Measurements from ENCODE around the gene PTPRN2. TPM values are rescaled to one million over a fixed set of nuclear protein-coding genes. Genes with fewer than 3 reads are reported as not detected.
"Not testable (repeated sequence)": the region's sequence is repeated elsewhere in the genome, so short reads cannot be mapped to it uniquely, and the experiment has no call there.

PTPRN2 gene
- total RNA-seq, 2 experiments from 2014 or later, result 0.70 TPM; not detected in 1

DNA sequence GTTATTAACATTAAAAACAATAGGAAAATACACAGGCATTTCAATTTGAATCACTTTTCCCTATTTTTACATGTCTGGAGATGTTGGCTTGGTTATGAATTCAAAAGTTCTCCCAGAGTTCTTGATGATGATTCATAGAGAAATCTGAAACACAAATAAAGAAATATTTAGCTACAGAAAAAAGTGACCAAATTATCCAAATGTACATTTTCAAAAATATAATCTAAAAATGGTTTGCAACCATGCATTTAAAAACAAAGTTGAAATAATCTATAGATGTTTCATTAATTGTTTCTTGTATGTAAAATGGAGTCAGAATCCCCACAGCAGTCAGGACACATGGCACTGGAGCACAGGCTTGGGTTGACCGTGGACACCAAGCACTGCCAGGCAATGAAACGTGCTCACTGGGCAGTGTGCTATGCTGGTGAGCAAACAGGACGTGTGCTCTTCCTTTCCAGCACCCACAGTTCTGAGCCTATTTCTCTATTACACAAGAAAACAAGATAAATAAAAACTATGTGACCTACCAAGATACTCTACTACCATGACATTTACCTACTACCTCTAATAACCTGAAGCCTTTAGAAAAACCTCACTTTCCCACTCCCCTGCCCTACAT, 44.1 kb upstream of the PTPRN2 start:
- ChIA-PET CTCF (ENCODE audit: unreplicated experiment) (no interaction called here), POLR2A (interaction anchor here (1.6 to 2.1 kb wide), 2 partner anchors 12 kb away, joined by 3 to 14 read pairs; no protein-coding TSS in a partner anchor)
- intact Hi-C loops (cut with micrococcal nuclease; ENCODE audit: unreplicated experiment), result no loop called here
- Histone ChIP-seq H3K79me2 (ENCODE audit: insufficient read depth, low read depth, low read length) (no peaks in the 10 kb centered on the region), H3K9me3 (ENCODE audit: low read length) (no peaks in the 10 kb centered on the region), H3K36me3 (ENCODE audit: insufficient read depth, low read length) (peaks cover 63% of the 10 kb centered on the region), H3K4me1 (ENCODE audit: insufficient read depth, low read length, poor library complexity, severe bottlenecking) (peaks cover 31% of the 10 kb centered on the region), H3K4me3 (ENCODE audit: low read depth, low read length, poor library complexity, severe bottlenecking) (no peak overlapping the region), H2AFZ (ENCODE audit: low read length) (no peak overlapping the region), H4K20me1 (ENCODE audit: insufficient read depth, low read length) (no peaks in the 10 kb centered on the region), H3K27ac (ENCODE audit: low read depth, low read length, poor library complexity, severe bottlenecking) (no peak overlapping the region), H3K9me2 (ENCODE audit: insufficient read depth, low read length) (no peaks in the 10 kb centered on the region), H3K4me2 (ENCODE audit: low read length) (no peak overlapping the region)
- BruUV-seq (replicated peaks), result no TSS peak
- TF ChIP-seq, protein P1, sequence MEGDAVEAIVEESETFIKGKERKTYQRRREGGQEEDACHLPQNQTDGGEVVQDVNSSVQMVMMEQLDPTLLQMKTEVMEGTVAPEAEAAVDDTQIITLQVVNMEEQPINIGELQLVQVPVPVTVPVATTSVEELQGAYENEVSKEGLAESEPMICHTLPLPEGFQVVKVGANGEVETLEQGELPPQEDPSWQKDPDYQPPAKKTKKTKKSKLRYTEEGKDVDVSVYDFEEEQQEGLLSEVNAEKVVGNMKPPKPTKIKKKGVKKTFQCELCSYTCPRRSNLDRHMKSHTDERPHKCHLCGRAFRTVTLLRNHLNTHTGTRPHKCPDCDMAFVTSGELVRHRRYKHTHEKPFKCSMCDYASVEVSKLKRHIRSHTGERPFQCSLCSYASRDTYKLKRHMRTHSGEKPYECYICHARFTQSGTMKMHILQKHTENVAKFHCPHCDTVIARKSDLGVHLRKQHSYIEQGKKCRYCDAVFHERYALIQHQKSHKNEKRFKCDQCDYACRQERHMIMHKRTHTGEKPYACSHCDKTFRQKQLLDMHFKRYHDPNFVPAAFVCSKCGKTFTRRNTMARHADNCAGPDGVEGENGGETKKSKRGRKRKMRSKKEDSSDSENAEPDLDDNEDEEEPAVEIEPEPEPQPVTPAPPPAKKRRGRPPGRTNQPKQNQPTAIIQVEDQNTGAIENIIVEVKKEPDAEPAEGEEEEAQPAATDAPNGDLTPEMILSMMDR (conservative IDR thresholded peaks at IDR 0.05; ENCODE audit: low read length), result no peak
- no peak for TF ChIP-seq EZH2phosphoT487 (IDR thresholded peaks at IDR 0.05; ENCODE audit: borderline replicate concordance, low read depth, low read length)
- no peak for DNase-seq (ENCODE audit: low spot score)

DNA sequence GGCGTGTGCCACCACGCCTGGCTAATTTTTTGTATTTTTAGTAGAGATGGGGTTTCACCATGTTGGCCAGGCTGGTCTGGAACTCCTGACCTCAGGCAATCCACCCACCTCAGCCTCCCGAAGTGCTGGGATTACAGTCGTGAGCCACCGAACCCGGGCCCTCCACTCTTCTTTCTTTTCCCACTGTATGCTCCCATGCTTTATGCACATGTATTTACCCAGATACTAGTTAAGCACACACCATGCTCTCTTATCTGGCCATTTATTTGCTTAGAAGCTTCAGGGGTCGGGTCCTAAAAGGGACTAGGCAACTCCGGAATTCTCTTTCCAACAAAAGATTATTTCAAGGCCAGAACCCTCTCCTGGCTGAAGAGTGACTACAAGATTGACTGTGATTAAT, 38.7 kb upstream of the PTPRN2 start:
- H3K79me2 ChIP-seq (ENCODE audit: insufficient read depth, low read depth, low read length); H3K9me2 ChIP-seq (ENCODE audit: insufficient read depth, low read length); CTCF ChIA-PET (ENCODE audit: unreplicated experiment): not testable (repeated sequence)

DNA sequence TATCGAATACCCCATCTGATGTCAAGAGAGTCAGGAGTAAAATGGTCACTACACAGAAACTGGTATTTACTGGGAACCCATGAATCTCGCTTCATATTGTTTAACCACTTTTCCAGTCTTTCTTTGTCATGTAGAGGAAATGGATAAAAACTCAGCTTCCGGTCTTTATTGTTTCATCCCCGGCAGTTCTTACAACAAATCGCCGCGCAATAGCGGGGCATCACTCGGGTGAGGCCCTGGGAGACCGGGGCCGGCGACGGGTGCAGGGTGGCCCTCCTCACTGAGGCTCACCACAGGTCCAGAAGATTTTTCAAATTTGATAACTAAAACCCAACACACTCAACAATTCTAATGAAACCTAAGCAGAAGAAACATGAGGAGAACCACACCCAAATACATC, 35.6 kb upstream of the PTPRN2 start:
- POLR2A ChIA-PET, result no interaction called here
- peaks cover 18% of the 10 kb centered on the region for H3K36me3 ChIP-seq (ENCODE audit: insufficient read depth, low read length)
- no peaks in the 10 kb centered on the region for H3K9me2 ChIP-seq (ENCODE audit: insufficient read depth, low read length)
- CTCF ChIA-PET (ENCODE audit: unreplicated experiment), result no interaction called here
- H2AFZ ChIP-seq (ENCODE audit: low read length), result no peak overlapping the region
- no TSS peak for BruUV-seq (replicated peaks)
- H4K20me1 ChIP-seq (ENCODE audit: insufficient read depth, low read length), result no peaks in the 10 kb centered on the region
- H3K27ac ChIP-seq (ENCODE audit: low read depth, low read length, poor library complexity, severe bottlenecking), result no peak overlapping the region
- H3K4me2 ChIP-seq (ENCODE audit: low read length), result no peak overlapping the region
- intact Hi-C loops (cut with micrococcal nuclease; ENCODE audit: unreplicated experiment), result no loop called here
- H3K9me3 ChIP-seq (ENCODE audit: low read length), result no peaks in the 10 kb centered on the region
- DNase-seq (ENCODE audit: low spot score), result no peak
- no peak for TF ChIP-seq EZH2phosphoT487 (IDR thresholded peaks at IDR 0.05; ENCODE audit: borderline replicate concordance, low read depth, low read length)
- TF ChIP-seq, protein P1 (conservative IDR thresholded peaks at IDR 0.05; ENCODE audit: low read length), result no peak
- no peak overlapping the region for H3K4me3 ChIP-seq (ENCODE audit: low read depth, low read length, poor library complexity, severe bottlenecking)
- H3K79me2 ChIP-seq (ENCODE audit: insufficient read depth, low read depth, low read length), result no peaks in the 10 kb centered on the region
- no peaks in the 10 kb centered on the region for H3K4me1 ChIP-seq (ENCODE audit: insufficient read depth, low read length, poor library complexity, severe bottlenecking)

More for the DNA sequence above, 38.7 kb upstream of the PTPRN2 start:
- H4K20me1 ChIP-seq (ENCODE audit: insufficient read depth, low read length); intact Hi-C loops (cut with micrococcal nuclease; ENCODE audit: unreplicated experiment); H3K9me3 ChIP-seq (ENCODE audit: low read length); DNase-seq (ENCODE audit: low spot score); H3K4me2 ChIP-seq (ENCODE audit: low read length); H3K4me3 ChIP-seq (ENCODE audit: low read depth, low read length, poor library complexity, severe bottlenecking); H3K27ac ChIP-seq (ENCODE audit: low read depth, low read length, poor library complexity, severe bottlenecking); H2AFZ ChIP-seq (ENCODE audit: low read length); H3K4me1 ChIP-seq (ENCODE audit: insufficient read depth, low read length, poor library complexity, severe bottlenecking); BruUV-seq (replicated peaks); POLR2A ChIA-PET: not testable (repeated sequence)
- peaks cover 41% of the 10 kb centered on the region for H3K36me3 ChIP-seq (ENCODE audit: insufficient read depth, low read length)

All from OCI-LY7 (cell line).